Kidney (tissue), 14 donors: ENCODE results near the gene STX16. TPM values are rescaled to one million over a fixed set of nuclear protein-coding genes. Genes with fewer than 3 reads are reported as not detected.

Experiments used
- DNase-seq, 5 donors: peaks; one replicate each; pipeline ENCODE4 v3.0.0-alpha.2; 2013 to 2020
- FAIRE-seq: peaks from 2 replicates; lab custom pipeline; 2012; peaks lifted over from hg19 to GRCh38; lab: Jason Lieb, UNC
- H3K27ac ChIP-seq, 2 donors: one replicate each; pipeline ENCODE4 v1.7.0; 2013; ENCODE audit warnings: low read depth in 2 of 2, low read length in 2 of 2, inconsistent platforms in 1 of 2
- H3K27me3 ChIP-seq: one replicate; pipeline ENCODE4 v1.7.1; 2013; ENCODE audit warnings: low read length, inconsistent platforms; ENCODE audit not compliant: control insufficient read depth, insufficient read depth
- H3K36me3 ChIP-seq, 3 donors: one replicate each; pipeline versions ENCODE4 v1.7.0 to v1.7.1; 2013; ENCODE audit warnings: low read length in 3 of 3, control low read depth in 1 of 3, inconsistent platforms in 1 of 3; ENCODE audit not compliant: insufficient read depth in 3 of 3, control insufficient read depth in 2 of 3
- H3K4me1 ChIP-seq, 3 donors: one replicate each; pipeline versions ENCODE4 v1.7.0 to v1.7.1; 2013; ENCODE audit warnings: low read length in 3 of 3, inconsistent platforms in 1 of 3, low read depth in 1 of 3; ENCODE audit not compliant: control insufficient read depth in 2 of 3, insufficient read depth in 2 of 3
- H3K4me3 ChIP-seq, 3 donors: one replicate each; pipeline versions ENCODE4 v1.7.0 to v1.8.1; 2013; ENCODE audit warnings: low read length in 3 of 3, control low read depth in 1 of 3, inconsistent platforms in 1 of 3
- H3K9ac ChIP-seq, 3 donors: one replicate each; pipeline versions ENCODE4 v1.7.0 to v1.7.1; 2013; ENCODE audit warnings: low read length in 3 of 3, control low read depth in 1 of 3, inconsistent platforms in 1 of 3
- H3K9me3 ChIP-seq, 3 donors: one replicate each; pipeline versions ENCODE4 v1.7.0 to v1.7.1; 2013; ENCODE audit warnings: low read length in 3 of 3, control low read depth in 1 of 3, inconsistent platforms in 1 of 3; ENCODE audit not compliant: control insufficient read depth in 2 of 3, insufficient read depth in 1 of 3
- CTCF ChIP-seq: IDR thresholded peaks from 3 replicates; pipeline ENCODE4 v1.5.1; 2012; ENCODE audit warnings: mild to moderate bottlenecking, moderate library complexity, borderline replicate concordance; ENCODE audit not compliant: insufficient read depth; ENCODE audit errors: extremely low read depth
- intact Hi-C: fragments of 100-400 bp; cut with DNase I; formaldehyde crosslinking; loops from one replicate; pipeline ENCODE4 v1.11.1; 2022
- polyA plus RNA-seq: library from polyadenylated mRNA; stranded (reverse); fragments of 350-450 nt; fragmentation: Illumina TruSeq; extraction: RNeasy Lipid Tissue Mini Kit (QIAGEN cat#74804); gene quantifications from one replicate; pipeline ENCODE4 v1.2.3, GENCODE V29; 2014; ENCODE audit warnings: low read depth, low replicate concordance; ENCODE audit not compliant: insufficient read depth
- total RNA-seq: library from RNA; stranded (reverse); fragmentation: NEBNext Ultra II Directional; extraction: Animal tissue kit (Norgen Biotek cat#: 25700); gene quantifications from one replicate; pipeline ENCODE4 v1.2.1, GENCODE V29; 2021
- donor health status: control.
- donor health status: control.
- donor health status: control.
- donor health status: control.
- donor health status: control.
- donor health status: DM: yes; HTN: yes; CAD: no.
- donor health status: Normal renal cell carcinoma (clear cell type).

STX16 gene
- total and polyA plus RNA-seq, 2 donors from 2014 or later, result 20.6 to 60.7 TPM

DNA sequence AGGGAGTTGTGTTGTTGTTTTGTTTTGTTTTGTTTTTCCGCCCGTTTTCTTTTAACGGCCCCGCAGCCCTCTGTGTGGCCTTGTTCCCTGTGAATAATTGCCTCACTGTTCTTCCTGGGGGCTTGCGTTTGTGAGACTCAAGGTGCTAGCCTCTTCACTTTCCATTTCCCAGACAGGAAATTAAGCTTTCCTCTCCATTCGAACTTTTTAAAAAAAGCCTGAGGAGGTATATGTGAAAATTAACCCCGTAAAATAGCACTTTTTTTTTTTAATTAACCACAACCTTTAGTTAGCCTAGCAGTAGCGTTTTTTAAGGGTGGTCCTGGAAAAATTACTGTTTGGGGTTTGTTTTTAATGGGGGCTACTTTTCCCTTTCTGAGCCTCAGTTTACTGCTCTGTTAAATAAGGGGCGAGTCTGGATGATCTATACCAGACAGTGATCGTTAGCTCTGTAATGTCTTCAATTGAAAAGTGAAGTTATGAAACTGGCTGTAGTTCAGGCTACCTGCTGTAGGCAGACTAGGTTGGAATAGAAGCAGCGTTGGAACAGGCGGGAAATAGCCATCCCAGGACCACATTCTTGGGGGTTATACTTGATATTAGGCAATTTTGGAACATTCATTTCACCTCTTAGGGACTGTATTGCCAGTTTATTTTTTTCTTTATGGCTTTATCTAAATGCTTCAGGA, 1.7 kb downstream of the STX16 start:
- intact Hi-C loops, result no loop called here
- Histone ChIP-seq H3K4me3 (peak overlapping the region; percentile 81 to 97 (median 96)), H3K27me3 (no peaks in the 10 kb centered on the region), H3K36me3 (no peaks in the 10 kb centered on the region), H3K4me1 (peaks cover 5 to 14% (median 8%) of the 10 kb centered on the region in 3 donors), H3K27ac (peak overlapping the region; percentile 93 to 95), H3K9ac (peak overlapping the region; percentile 90 to 98 (median 96)), H3K9me3 (no peaks in the 10 kb centered on the region)
- no peak for TF ChIP-seq CTCF
- FAIRE-seq (no peak), DNase-seq (peak in 2 of 5 donors; percentile 6 to 39)

GRCh38 chr20:58654337-58654736, 3.3 kb downstream of the STX16 start:
- intact Hi-C loops, result no loop called here
- H3K9ac ChIP-seq, result peak overlapping the region in 1 of 3 donors; percentile 96
- H3K27me3 ChIP-seq, result no peaks in the 10 kb centered on the region
- TF ChIP-seq CTCF, result no peak
- H3K36me3 ChIP-seq, result no peaks in the 10 kb centered on the region
- FAIRE-seq, result no peak
- H3K4me3 ChIP-seq, result peak overlapping the region in 1 of 3 donors; percentile 47
- DNase-seq, result no peak
- no peak overlapping the region for H3K27ac ChIP-seq
- H3K4me1 ChIP-seq, result peaks cover 5 to 14% (median 8%) of the 10 kb centered on the region in 3 donors
- no peaks in the 10 kb centered on the region for H3K9me3 ChIP-seq

DNA sequence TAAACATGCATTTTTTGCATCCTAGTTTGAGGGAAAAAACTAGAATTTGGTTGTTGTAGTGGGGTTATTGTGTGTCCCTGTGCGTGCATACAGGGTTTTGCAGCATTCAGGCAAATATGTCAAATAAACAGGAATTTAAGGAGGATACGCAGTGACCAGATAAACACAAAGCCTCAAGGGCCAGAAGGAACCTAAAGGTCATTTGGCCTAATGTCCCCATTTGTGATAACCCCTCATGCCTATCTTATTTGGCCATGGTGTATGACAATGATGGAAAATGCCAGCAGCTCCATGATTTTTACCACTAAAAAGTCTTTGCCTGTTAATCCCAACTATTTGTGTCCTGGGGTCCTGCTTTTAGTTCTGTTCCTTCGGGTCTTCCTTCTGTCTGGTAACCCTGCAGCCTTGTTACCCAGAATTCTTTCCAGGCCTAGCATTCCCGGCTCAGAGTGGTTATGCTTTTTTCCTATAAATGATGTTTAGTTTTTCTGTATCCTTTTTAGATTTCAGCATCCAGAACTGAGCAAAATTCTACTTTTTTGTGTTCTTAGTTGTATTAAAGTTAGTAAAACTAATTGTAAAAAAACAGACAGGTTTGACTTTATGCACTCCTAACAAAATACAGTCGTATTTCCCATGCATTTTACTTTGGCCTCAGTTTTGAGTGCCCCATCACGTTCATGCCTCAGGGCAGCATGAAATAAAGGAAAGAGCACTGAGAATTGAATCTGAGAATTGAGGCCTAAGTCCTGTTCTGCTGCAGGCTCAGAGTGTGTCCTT, 4.4 kb downstream of the STX16 start:
- FAIRE-seq (no peak), DNase-seq (peak in 1 of 5 donors; percentile 3)
- H3K36me3 ChIP-seq, result peaks cover 0 to 3% (median 0%) of the 10 kb centered on the region in 3 donors
- H3K27ac ChIP-seq, result no peak overlapping the region
- peaks cover 5 to 14% (median 8%) of the 10 kb centered on the region in 3 donors for H3K4me1 ChIP-seq
- H3K9me3 ChIP-seq, result no peaks in the 10 kb centered on the region
- intact Hi-C loops, result no loop called here
- no peaks in the 10 kb centered on the region for H3K27me3 ChIP-seq
- H3K9ac ChIP-seq, result peak overlapping the region in 1 of 3 donors; percentile 6
- peak overlapping the region in 1 of 3 donors; percentile 28 for H3K4me3 ChIP-seq
- TF ChIP-seq CTCF, result no peak
